Body of pancreas (tissue), 4 donors: ENCODE data around the gene DOCK4. TPM values are rescaled to one million over a fixed set of nuclear protein-coding genes. Genes with fewer than 3 reads are reported as not detected.

Experiments
- ATAC-seq: fragments of 150-250 bp; one replicate; pipeline ENCODE4 v1.9.1; 2016
- DNase-seq, 4 donors: peaks; one replicate each; pipeline ENCODE4 v3.0.0-alpha.2; 2019
- H3K27ac ChIP-seq, 4 donors: fragments of 200-600 bp; sonication (generic); 1 replicate in 3 of 4; 2 replicates in 1 of 4; pipeline versions ENCODE4 v1.5.1 to v1.6.1; 2016 to 2019; ENCODE audit warnings: mild to moderate bottlenecking in 1 of 4, mixed read lengths in 1 of 4, moderate library complexity in 1 of 4
- H3K27me3 ChIP-seq, 2 donors: fragments of 200-600 bp; sonication (generic); one replicate each; pipeline ENCODE4 v1.6.0; 2016; ENCODE audit warnings: mild to moderate bottlenecking in 1 of 2
- H3K36me3 ChIP-seq, 2 donors: fragments of 200-600 bp; sonication (generic); replicated peaks in 1 of 2; 2 replicates each; pipeline ENCODE4 v1.5.1; 2016; ENCODE audit warnings: low read depth in 2 of 2; ENCODE audit not compliant: insufficient read depth in 1 of 2
- H3K4me1 ChIP-seq: fragments of 200-600 bp; sonication (generic); one replicate; pipeline ENCODE4 v1.6.0; 2016
- H3K4me3 ChIP-seq, 2 donors: fragments of 200-600 bp; sonication (generic); 1 replicate in 1 of 2; 2 replicates in 1 of 2; pipeline ENCODE4 v1.5.1; 2016 to 2019
- H3K9me3 ChIP-seq, 3 donors: fragments of 200-600 bp; sonication (generic); 1 replicate in 2 of 3; 2 replicates in 1 of 3; pipeline ENCODE4 v1.5.1; 2016
- CTCF ChIP-seq, 7 experiments: fragments of 450-650 bp in 4 of 7; fragments of 200-600 bp in 3 of 7; sonication (generic) in 3 of 7; IDR thresholded peaks; one replicate each; pipeline ENCODE4 v1.5.1; 2016 to 2019; ENCODE audit warnings: antibody characterized with exemption in 7 of 7
- POLR2A ChIP-seq, 3 donors: fragments of 450-650 bp; IDR thresholded peaks; one replicate each; pipeline ENCODE4 v1.6.1; 2016; ENCODE audit warnings: antibody characterized with exemption in 3 of 3, mild to moderate bottlenecking in 2 of 3
- WGBS, 2 donors: methylation state at CpG; one replicate each; pipeline ENCODE4 v1.1.5; 2017; 5-methylcytosine and 5-hydroxymethylcytosine counted together
- intact Hi-C: fragments of 100-400 bp; cut with DNase I; formaldehyde crosslinking; loops from one replicate; pipeline ENCODE4 v1.15.1; 2023
- total RNA-seq, 2 donors: library from RNA; depleted of rRNA; stranded (reverse); fragments of >200 nt; gene quantifications; one replicate each; pipeline ENCODE4 v1.1.0, GENCODE V29; 2016

Gene DOCK4
- total RNA-seq, 2 donors from 2014 or later = 24.9 to 34.6 TPM

- Histone ChIP-seq H3K36me3 (no peaks in the 10 kb centered on the region), H3K27me3 (no peaks in the 10 kb centered on the region), H3K4me1 (peaks cover 6% of the 10 kb centered on the region), H3K4me3 (no peak overlapping the region), H3K27ac (no peak overlapping the region), H3K9me3 (no peaks in the 10 kb centered on the region)
- no peak for ATAC-seq
- 50 to 72% methylated on average over 2 of the region's 2 CpGs for WGBS, 2 donors
- intact Hi-C loops = no loop called here
- DNase-seq = no peak
- TF ChIP-seq CTCF (IDR thresholded peaks at IDR 0.05) (no peak), POLR2A (IDR thresholded peaks at IDR 0.05) (no peak)
Observed at GRCh38 chr7:112125250-112125649, 80.9 kb downstream of the DOCK4 start.

GRCh38 chr7:112124061-112124766 is 82.0 kb downstream of the DOCK4 start:
- H3K27me3 ChIP-seq = no peaks in the 10 kb centered on the region
- no peak overlapping the region for H3K4me3 ChIP-seq
- no peaks in the 10 kb centered on the region for H3K4me1 ChIP-seq
- no peaks in the 10 kb centered on the region for H3K9me3 ChIP-seq
- no peak for ATAC-seq
- intact Hi-C loops = no loop called here
- DNase-seq = no peak
- peak overlapping the region in 1 of 4 donors; percentile 25 for H3K27ac ChIP-seq
- H3K36me3 ChIP-seq = no peaks in the 10 kb centered on the region
- WGBS, 2 donors = 85 to 90% methylated on average over 9 of the region's 9 CpGs
- TF ChIP-seq CTCF (IDR thresholded peaks at IDR 0.05) (no peak), POLR2A (IDR thresholded peaks at IDR 0.05) (no peak)

- ATAC-seq (no peak), DNase-seq (no peak)
- 88 to 98% methylated on average over 2 of the region's 2 CpGs for WGBS, 2 donors
- no peak for TF ChIP-seq POLR2A (IDR thresholded peaks at IDR 0.05)
- TF ChIP-seq CTCF (IDR thresholded peaks at IDR 0.05) = no peak
- H3K27me3 ChIP-seq = no peaks in the 10 kb centered on the region
- no peaks in the 10 kb centered on the region for H3K36me3 ChIP-seq
- intact Hi-C loops = no loop called here
- no peak overlapping the region for H3K27ac ChIP-seq
- H3K9me3 ChIP-seq = no peaks in the 10 kb centered on the region
- H3K4me1 ChIP-seq = no peaks in the 10 kb centered on the region
- no peak overlapping the region for H3K4me3 ChIP-seq
Observed at GRCh38 chr7:112122798-112123197, 83.4 kb downstream of the DOCK4 start.

- H3K36me3 ChIP-seq = no peaks in the 10 kb centered on the region
- ATAC-seq (no peak), DNase-seq (no peak)
- H3K4me1 ChIP-seq = no peaks in the 10 kb centered on the region
- H3K9me3 ChIP-seq = no peaks in the 10 kb centered on the region
- intact Hi-C loops = no loop called here
- H3K4me3 ChIP-seq = no peak overlapping the region
- H3K27ac ChIP-seq = no peak overlapping the region
- TF ChIP-seq POLR2A (IDR thresholded peaks at IDR 0.05) = no peak
- TF ChIP-seq CTCF (IDR thresholded peaks at IDR 0.05) = no peak
- no peaks in the 10 kb centered on the region for H3K27me3 ChIP-seq
Observed at GRCh38 chr7:112122144-112122543, 84.1 kb downstream of the DOCK4 start.

- TF ChIP-seq CTCF (IDR thresholded peaks at IDR 0.05) (no peak), POLR2A (IDR thresholded peaks at IDR 0.05) (no peak)
- Histone ChIP-seq H3K4me1 (no peaks in the 10 kb centered on the region), H3K36me3 (no peaks in the 10 kb centered on the region), H3K4me3 (no peak overlapping the region), H3K27ac (no peak overlapping the region), H3K27me3 (no peaks in the 10 kb centered on the region), H3K9me3 (no peaks in the 10 kb centered on the region)
- no peak for DNase-seq
- 71 to 77% methylated on average over 3 of the region's 3 CpGs for WGBS, 2 donors
- intact Hi-C loops = no loop called here
- ATAC-seq = no peak
Observed at GRCh38 chr7:112121318-112121717, 84.9 kb downstream of the DOCK4 start.
